ENCODE data around the gene IQCF2. TPM values are rescaled to one million over a fixed set of nuclear protein-coding genes. Genes with fewer than 3 reads are reported as not detected.

Gene IQCF2
- total RNA-seq, 6 experiments from 2014 or later, result not detected

GRCh38 chr3:51817375-51817774, 44.0 kb upstream of the IQCF2 start:
- peaks cover 12% of the 10 kb centered on the region for H3K27me3 Mint-ChIP-seq (ENCODE audit: insufficient read depth)
- H3K4me1 Mint-ChIP-seq (ENCODE audit: low read depth), result no peaks in the 10 kb centered on the region
- H3K36me3 Mint-ChIP-seq (ENCODE audit: low read depth), result no peaks in the 10 kb centered on the region
- no peak for DNase-seq
- H3K9me3 Mint-ChIP-seq, result no peaks in the 10 kb centered on the region
- no peak overlapping the region for H3K27ac Mint-ChIP-seq
- no peak overlapping the region for H3K4me3 Mint-ChIP-seq
- no peak for TF ChIP-seq CTCF (IDR thresholded peaks at IDR 0.05)

- Mint-ChIP-seq H3K4me1 (ENCODE audit: low read depth) (no peaks in the 10 kb centered on the region), H3K36me3 (ENCODE audit: low read depth) (no peaks in the 10 kb centered on the region), H3K27me3 (ENCODE audit: insufficient read depth) (peaks cover 11% of the 10 kb centered on the region), H3K4me3 (no peak overlapping the region), H3K27ac (no peak overlapping the region), H3K9me3 (no peaks in the 10 kb centered on the region)
- TF ChIP-seq CTCF (IDR thresholded peaks at IDR 0.05), result no peak
- DNase-seq, result no peak
These were observed 42.3 kb upstream of the IQCF2 start for GRCh38 chr3:51819151-51819550.

GRCh38 chr3:51819709-51820406, 41.6 kb upstream of the IQCF2 start:
- no peak overlapping the region for H3K4me3 Mint-ChIP-seq
- H3K27me3 Mint-ChIP-seq (ENCODE audit: insufficient read depth), result peaks cover 11% of the 10 kb centered on the region
- H3K27ac Mint-ChIP-seq, result no peak overlapping the region
- no peaks in the 10 kb centered on the region for H3K9me3 Mint-ChIP-seq
- H3K36me3 Mint-ChIP-seq (ENCODE audit: low read depth), result no peaks in the 10 kb centered on the region
- no peak for DNase-seq
- H3K4me1 Mint-ChIP-seq (ENCODE audit: low read depth), result no peaks in the 10 kb centered on the region
- peak; percentile 68 for TF ChIP-seq CTCF (IDR thresholded peaks at IDR 0.05)

GRCh38 chr3:51828297-51828696, 33.1 kb upstream of the IQCF2 start:
- H3K9me3 Mint-ChIP-seq, result peaks cover 7% of the 10 kb centered on the region; the same call in 1 of the 2 replicates
- H3K27me3 Mint-ChIP-seq (ENCODE audit: insufficient read depth), result peaks cover 2% of the 10 kb centered on the region; the same call in 1 of the 2 replicates
- no peak overlapping the region for H3K4me3 Mint-ChIP-seq
- DNase-seq, result no peak
- TF ChIP-seq CTCF (IDR thresholded peaks at IDR 0.05), result no peak
- H3K4me1 Mint-ChIP-seq (ENCODE audit: low read depth), result no peaks in the 10 kb centered on the region
- no peaks in the 10 kb centered on the region for H3K36me3 Mint-ChIP-seq (ENCODE audit: low read depth)
- H3K27ac Mint-ChIP-seq, result no peak overlapping the region

GRCh38 chr3:51830345-51830744, 31.1 kb upstream of the IQCF2 start:
- H3K36me3 Mint-ChIP-seq (ENCODE audit: low read depth), result no peaks in the 10 kb centered on the region
- no peaks in the 10 kb centered on the region for H3K4me1 Mint-ChIP-seq (ENCODE audit: low read depth)
- no peak for TF ChIP-seq CTCF (IDR thresholded peaks at IDR 0.05)
- no peak overlapping the region for H3K4me3 Mint-ChIP-seq
- DNase-seq, result no peak
- no peak overlapping the region for H3K27ac Mint-ChIP-seq
- peaks cover 2% of the 10 kb centered on the region; the same call in 1 of the 2 replicates for H3K27me3 Mint-ChIP-seq (ENCODE audit: insufficient read depth)
- peaks cover 7% of the 10 kb centered on the region; the same call in 1 of the 2 replicates for H3K9me3 Mint-ChIP-seq
